DMS153 treated with DMSO at 0.1 percent for 48 hours (cell line): ENCODE data around the gene TSHZ3.

Source experiments
- DNase-seq: peaks from one replicate; lab custom pipeline; 2025; ENCODE audit not compliant: unreplicated experiment; lab: John Stamatoyannopoulos, UW

Gene TSHZ3

DNA sequence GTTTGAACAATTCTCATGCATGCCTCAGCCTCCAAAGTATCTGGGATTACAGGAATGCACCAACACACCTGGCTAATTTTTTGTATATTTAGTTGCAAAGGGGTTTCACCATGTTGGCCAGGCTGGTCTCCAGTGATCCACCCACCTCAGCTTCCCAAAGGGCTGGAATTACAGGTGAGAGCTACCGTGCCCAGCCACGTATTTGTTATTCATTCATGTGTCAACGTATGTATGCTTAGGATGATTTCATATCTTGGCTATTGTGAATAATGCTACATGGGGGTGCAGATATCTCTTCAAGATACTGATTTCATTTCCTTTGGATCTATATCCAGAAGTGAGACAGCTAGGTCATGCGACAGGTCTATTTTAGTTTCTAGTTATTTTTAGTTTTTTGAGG lies 113.4 kb downstream of the TSHZ3 start:
- DNase-seq, result no peak

DNA sequence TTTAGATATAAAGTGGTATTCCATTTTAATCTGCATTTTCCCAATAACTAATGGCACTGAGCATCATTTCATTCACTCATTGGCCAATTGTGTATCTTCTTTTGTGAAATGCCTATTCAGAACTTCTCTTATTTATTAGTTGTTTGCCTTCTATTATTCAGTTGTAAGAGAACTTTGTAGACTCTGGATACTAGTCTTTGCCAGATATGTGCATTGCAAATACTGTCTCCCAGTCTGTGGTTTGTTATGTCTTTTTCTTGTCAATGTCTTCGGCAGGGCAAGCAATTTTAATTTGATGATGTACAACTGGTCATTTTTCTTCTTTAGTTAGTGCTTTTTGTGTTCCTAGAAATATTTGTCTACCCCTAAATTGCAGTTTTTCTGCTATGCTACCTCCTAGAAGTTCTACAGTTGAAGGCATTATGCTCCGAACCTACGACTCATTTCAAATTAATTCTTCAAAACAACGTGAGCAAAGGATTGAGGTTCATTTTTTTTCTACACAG lies 115.9 kb downstream of the TSHZ3 start:
- DNase-seq, result no peak

DNA sequence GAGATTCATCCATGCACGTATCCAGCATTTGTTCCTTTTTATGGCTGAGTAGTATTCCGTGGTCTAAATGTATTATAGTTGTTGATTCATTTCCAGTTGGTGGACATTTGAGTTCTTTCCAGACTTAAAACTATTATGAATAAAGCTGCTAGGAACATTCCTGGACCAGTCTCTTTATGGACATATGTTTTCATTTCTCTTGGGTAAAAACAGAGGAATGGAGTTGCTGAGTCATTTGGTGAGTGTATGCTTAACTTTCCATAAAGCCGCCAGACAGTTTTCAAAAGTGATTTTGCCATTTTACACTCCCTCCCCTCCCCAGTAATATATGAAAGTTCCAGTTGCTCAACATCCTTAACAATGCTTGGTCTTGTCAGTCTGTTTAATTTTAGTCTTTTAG lies 116.4 kb downstream of the TSHZ3 start:
- DNase-seq, result no peak

DNA sequence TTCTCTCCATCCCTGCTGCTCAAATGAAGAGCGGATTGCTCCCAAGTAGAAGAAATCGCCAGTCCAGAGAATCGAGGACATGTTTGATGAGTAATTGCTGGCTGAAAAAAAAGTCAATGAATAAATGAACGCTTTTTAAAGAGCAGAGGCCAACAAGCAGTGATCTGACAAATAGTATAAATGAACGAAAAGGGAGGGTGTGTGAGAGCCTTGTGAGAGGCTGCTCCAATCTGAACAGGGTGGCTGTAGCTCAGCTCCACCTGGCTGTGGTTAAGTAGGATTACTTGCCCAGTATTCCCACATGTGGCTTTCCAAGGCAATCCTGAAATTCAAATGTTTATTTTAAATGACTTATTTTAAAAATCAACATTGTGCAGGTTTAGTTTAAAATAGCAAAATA lies 117.1 kb downstream of the TSHZ3 start:
- no peak for DNase-seq

DNA sequence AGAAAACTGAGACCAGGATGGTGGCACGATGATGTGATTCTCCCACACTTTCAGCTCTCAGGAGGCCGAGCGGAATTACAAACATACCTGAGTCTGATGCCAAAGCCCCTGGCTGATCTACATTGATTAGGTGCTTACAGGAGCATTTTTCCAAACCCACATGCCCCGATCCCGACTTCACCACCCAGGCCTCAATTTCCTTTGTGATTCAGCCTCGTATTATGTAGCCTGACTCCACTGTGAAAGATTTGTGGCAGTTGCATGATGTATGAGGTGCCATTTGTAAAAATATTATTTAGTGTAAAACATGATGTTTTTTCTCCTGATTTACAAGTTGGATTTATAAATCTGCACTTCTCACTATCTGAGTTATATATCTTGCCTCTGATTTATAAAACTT lies 118.0 kb downstream of the TSHZ3 start:
- no peak for DNase-seq

DNA sequence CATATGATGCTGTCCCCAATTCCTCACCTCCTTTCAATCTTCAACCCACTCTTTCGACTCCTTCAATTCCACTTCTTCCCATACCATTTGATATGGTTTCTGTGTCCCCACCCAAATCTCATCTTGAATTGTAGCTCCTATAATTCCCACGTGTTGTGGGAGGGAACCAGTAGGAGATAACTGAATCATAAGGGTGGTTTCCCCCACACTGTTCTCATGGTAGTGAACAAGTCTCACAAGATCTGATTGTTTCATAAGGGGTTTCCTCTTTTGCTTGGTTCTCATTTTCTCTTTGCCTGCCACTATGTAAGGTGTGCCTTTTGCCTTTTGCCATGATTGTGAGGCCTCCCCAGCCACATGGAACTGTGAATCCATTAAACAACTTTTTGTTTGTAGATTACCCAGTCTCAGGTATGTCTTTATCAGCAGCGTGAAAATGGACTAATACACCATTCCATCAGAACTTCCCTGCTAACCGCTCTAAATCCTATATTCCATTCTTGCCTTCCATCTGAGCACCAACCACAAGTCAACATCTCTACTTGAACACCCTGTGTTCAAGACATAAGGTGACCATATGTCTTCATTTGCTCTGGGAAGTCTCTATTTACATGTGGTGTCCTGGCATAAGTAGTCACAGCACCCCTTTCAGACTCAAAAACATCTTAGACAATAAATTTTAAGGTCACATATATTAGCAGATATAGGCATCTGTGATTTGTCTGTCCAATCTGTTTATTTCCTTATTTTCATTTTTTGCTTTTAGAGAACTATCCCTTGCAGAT lies 122.9 kb downstream of the TSHZ3 start:
- DNase-seq, result no peak
